Activated CD4-positive, alpha-beta T cell treated with anti-CD3 and anti-CD28 coated beads, Interleukin-2, amount 50 U/mL, for 16 hours (primary cell): ENCODE measurements around the gene TNFSF8.
A peak's percentile ranks its signal among the peaks of the same experiment; 100 is the strongest.

Experiments used
- DNase-seq: peaks from one replicate; pipeline ENCODE4 v3.0.0-alpha.2; 2020

The TNFSF8 gene, protein sequence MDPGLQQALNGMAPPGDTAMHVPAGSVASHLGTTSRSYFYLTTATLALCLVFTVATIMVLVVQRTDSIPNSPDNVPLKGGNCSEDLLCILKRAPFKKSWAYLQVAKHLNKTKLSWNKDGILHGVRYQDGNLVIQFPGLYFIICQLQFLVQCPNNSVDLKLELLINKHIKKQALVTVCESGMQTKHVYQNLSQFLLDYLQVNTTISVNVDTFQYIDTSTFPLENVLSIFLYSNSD

DNA sequence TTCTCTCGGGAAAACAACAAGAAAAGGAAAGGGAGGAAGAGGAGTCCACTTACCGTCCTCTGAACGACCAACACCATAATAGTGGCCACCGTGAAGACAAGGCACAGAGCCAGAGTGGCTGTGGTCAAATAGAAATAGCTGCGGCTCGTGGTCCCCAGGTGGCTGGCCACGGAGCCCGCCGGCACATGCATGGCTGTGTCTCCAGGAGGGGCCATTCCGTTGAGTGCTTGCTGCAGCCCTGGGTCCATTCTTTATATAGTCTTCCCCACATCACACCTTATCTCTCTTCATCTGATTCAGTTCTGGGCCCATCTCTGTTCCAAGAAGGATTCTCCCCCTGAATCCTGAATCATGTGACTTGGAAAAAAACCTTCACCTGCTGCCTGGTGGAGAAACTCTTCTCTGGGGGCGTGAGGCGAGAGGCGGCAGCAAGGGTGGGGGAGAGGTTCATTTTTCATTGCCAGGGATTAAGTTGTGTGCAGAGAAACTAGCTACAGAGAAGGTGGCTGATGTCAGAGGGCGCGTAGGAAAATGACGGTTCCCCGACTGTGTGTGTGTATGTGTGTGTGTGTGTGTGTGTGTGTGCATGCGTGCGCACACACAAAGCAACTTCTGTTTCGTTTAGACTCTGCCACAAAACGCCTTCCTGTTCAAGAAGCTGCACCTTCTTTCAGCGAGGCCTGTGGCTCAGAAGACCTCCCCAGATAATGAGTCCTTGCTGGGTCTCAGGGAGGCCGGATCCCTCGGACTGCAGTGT is at the start of gene TNFSF8:
Gene TNFSF8 (minus strand): TSS at position 536 of the 757 bp plus-strand sequence. CDS start 288 bp downstream, at position 248.
- DNase-seq: peak; percentile 77

- no peak for DNase-seq
Observed at GRCh38 chr9:114973216-114973615, 42.8 kb upstream of the TNFSF8 start.

DNA sequence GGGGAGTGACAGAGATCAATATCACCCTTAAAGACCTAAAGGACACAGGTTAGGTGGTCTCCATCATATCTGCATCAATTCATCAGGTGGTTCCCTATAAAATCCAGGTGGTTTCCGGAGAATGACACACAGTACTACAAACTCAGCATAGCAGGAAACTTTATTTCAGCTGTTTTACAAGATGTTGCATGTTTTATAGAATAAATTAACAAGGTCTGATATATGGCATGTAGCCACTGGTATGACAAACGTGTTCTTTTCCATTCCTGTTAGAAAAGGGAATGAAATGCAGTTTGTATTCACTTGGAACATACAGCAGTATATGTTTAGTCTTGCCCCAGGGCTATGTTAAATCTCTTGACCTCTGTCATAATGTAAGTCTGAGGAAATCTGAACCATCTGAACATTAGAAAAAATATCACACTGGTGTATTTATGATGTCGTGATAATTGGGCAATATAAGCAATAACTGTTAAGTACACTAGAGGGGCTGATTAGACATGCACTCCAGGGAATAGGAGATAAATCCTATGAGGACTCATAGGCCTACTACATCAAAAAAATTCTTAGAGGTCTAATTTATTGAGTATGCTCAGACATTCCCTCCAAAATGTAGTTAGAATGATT is 42.2 kb upstream of the TNFSF8 start:
- DNase-seq: no peak

GRCh38 chr9:114969269-114969668 is 38.9 kb upstream of the TNFSF8 start:
- no peak for DNase-seq

- no peak for DNase-seq
Observed at GRCh38 chr9:114968671-114969070, 38.3 kb upstream of the TNFSF8 start.

DNA sequence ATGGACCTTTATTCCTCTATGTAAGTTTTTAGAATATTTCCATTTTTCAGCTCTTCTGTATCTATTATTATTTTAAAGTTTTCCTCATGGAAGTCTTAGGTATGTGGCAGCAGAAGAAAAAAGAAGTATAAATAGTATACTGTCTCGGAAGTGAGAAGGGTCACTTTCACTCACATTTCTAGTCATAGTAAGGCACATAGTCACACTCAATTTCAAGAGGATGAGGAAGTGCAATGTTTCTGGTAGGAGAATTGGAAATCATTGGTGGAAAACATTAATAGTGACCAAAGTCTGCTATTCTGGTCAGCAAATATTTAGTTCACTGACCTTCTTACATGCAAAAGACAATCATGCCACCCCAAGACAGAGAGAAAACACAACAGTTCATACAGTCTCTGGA is 35.2 kb upstream of the TNFSF8 start:
- DNase-seq: no peak

GRCh38 chr9:114962809-114963208 is 32.4 kb upstream of the TNFSF8 start:
- no peak for DNase-seq

- no peak for DNase-seq
Observed at GRCh38 chr9:114960276-114960675, 29.9 kb upstream of the TNFSF8 start.

- DNase-seq: no peak
Observed at GRCh38 chr9:114958844-114959235, 28.4 kb upstream of the TNFSF8 start.

DNA sequence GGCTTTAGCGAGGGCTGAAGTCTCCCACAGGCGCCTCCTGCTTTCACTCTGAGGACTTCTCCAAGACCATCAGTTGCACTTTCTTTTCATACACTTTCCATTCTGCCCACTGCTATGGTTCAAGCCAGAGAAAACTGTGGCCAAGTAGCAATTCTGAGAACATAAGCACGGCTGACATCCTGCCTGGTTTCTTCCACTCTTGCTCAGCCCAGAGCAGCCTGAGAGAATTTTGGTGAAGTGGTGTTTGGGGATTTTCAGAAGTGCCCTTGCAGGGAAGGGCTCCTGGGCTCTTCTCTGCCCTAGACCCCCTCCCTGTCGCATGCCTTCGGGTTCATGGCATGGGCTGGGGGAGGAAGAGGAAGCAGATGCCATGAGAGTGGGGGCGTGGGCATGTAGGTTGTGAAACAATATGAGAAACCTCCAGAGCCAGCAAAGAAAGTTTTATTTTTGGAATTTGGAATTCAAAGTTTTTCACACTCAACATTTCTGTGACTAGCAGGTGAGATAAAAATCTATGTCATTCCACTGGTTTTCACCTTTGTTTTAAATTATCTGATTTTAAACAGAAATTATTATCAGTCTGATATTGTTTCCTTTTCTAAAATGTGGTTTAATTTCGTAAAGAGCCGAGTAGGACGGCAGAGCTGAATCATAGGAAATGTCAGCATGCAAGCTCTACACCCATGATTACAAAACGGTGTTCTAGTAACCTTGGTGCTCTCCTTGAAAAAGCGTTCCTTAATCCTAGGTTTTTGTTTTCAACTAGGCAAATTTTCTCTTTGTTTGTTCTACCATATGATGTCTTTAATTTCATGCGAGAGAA is 27.8 kb upstream of the TNFSF8 start:
- DNase-seq: peak; percentile 74

- peak; percentile 31 for DNase-seq
Observed at GRCh38 chr9:114957558-114957957, 27.2 kb upstream of the TNFSF8 start.

DNA sequence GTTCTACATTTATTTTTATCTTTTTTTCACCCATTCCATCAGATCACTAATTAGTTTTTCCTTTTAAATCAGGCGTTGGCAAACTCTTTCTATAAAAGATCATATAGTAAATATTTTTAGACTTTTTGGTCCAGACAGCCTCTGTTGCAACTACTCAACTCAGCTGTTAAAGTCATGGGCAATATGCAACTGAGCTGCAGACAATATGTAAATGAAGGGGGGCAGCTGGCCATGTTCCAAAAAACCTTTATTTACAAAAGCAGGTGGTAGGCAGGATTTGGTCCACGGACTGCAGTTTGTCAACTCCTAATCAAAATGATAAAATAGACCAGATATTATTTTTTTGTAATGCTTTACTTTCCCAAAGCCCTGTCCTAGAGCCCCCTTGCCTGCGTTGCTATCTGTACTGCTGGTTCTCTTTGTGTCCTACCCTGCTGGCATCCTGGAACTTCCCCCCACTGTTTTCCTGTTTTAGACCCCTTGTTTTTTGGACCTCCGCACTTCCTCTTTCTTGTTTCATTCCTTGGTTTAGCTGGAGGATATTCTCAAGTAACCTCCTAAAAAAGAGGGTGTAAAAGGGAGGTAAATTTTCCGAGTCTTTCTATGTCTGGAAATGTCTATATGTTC is 24.7 kb upstream of the TNFSF8 start:
- DNase-seq: no peak

DNA sequence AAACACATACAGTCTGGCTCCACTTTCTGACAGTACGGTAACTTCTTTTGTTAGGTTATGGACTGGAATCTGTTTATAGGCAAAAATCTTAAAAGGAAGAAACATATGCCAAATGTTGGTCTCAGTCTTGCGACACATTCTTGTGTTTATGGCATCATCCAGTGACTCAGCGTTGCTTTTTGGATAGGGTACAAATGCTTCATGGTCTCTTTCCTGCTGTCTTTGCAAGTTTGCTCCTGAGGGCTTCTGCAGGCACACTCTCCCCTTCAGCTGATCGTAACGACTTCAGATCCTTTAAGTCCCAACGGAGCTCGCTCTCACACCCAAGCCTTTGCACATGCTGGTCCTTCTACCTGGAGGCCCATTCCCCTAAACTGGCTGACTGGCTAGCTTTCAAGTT is 23.6 kb upstream of the TNFSF8 start:
- DNase-seq: peak; percentile 43

- DNase-seq: no peak
Observed at GRCh38 chr9:114953046-114953445, 22.7 kb upstream of the TNFSF8 start.

GRCh38 chr9:114950761-114951160 is 20.4 kb upstream of the TNFSF8 start:
- no peak for DNase-seq

DNA sequence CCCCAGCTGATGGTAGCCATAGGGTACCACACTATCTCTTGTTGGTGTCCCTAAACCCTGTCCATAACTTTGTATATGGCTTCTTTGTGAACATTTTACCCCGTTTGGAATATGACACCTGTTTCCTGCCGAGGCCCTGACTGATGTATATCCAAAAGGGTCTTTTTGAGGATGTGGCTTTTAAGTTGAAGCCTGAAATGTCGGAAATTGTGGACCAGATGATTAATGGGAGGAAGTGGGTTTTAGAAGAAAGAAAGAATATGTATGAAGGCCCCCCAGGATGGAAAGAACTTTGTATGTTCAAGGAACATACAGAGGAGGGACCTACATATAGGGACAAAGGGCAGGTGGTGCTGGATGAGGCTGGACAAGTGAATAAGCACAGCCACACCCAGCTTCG is 16.7 kb upstream of the TNFSF8 start:
- no peak for DNase-seq

DNA sequence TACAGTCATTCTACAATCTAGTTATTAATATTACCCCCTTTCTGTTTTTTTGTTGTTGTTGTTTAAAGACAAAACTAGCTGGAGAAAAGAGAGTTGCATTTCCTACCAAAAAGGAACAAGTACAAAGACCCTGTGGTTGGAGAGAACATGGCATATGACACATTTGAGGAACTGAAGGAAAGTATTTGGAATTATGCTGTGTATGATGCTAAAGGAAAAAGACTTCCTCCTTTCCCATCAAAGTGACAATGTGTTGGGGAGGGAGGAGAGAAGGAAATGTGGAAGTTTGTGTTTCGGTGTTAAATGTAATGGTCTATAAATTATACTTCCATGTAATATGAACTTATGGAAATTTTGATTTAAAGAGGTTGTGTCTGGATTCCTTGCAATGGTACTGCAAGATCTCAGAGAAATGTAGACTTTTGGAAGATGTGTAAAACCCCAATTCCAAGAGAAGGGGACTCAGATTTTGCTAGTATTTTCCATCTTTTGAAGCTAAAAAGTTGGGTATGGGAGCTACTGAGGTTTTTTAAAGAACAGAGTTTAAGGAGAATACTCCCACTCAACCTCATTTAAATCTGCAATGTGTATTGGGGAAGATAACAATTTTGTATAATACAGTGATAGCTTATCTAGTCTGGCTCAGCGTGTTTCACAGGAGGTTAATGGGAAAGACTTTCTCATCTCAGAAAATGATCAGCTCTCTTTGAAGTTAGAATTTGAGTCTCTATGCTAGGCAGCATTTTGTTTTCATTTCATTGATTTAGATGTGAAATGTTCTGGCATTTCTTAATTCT is 15.4 kb upstream of the TNFSF8 start:
- DNase-seq: no peak

DNA sequence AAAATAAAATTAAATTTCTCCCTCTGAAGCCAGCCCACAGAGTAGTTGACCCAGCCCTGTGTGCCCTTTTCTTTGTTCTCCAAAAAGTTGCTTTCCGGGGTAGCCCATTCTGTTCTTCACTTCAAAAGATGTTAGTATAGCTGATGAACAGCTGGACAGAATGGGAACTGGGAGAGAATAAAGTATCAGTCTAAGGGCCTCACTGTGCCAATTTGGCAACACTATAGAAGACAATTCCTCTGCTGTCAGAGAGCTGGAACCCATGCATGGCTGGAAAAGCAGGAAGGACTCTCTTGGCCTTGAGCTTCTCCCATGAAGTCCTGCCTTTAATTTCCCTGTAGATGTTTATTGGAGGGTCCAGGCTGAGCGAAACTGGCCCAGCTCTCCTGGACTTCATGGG is 11.0 kb upstream of the TNFSF8 start:
- DNase-seq: no peak

- no peak for DNase-seq
Observed at GRCh38 chr9:114938687-114939575, 8.5 kb upstream of the TNFSF8 start.

- no peak for DNase-seq
Observed at GRCh38 chr9:114937516-114937915, 7.1 kb upstream of the TNFSF8 start.

DNA sequence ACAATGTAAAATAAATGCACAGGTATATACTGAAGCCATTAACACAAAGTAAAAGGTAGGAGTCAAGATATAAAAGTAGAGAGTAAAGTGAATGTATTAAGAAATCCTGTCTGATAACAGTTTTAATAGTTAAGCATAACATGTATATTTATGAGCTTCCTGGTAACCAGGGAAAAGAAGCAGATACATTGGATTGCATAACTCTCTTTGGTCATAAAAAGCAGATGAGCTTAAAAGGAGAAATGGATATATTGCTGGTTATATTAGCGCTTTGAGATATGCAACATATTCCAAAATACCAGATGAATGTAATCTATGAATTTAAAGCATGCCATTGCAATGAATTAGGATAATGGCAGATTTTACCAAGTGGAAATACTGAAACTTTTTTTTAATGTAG is 6.2 kb upstream of the TNFSF8 start:
- no peak for DNase-seq
